ENCODE results near the gene HECTD3. TPM values are rescaled to one million over a fixed set of nuclear protein-coding genes. Genes with fewer than 3 reads are reported as not detected.

HECTD3 gene
- total and polyA plus RNA-seq, 9 of the 15 experiments (the other 6 are each of a cell fraction or from before 2014, with no cell fraction given) = 6.3 to 50.8 (median 18.9) TPM

DNA sequence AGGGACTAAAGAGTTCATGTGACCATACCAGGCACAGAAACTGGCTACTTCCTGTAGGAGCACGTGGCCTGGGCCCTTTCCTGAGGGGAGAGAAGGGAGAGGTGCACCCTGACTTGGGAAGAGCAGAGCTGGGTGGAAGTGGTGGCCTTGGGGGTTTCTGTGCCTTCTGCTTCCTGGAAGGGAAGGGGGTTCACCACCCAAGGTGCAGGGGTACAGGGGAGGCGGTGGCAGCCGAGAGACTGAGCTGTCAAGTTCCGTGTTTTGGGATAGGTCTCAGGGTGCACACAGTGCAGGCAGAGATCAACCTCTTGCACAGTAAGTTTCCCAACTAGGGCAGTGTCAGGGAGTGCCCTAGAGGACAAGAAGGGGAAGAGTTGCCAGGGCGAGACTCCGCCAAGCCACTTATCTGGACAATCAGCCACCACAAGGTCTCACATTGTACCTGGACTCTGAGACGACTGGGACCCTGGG, 10.1 kb downstream of the HECTD3 start (continued):
- TF ChIP-seq ZNF507 (tag; conservative IDR thresholded peaks at IDR 0.05) (no peak), ZNF561 (CRISPR knock-in tag; conservative IDR thresholded peaks at IDR 0.05) (no peak), ZNF408 (CRISPR knock-in tag; IDR thresholded peaks at IDR 0.05; ENCODE audit: low read depth) (no peak), CBX5 (IDR thresholded peaks at IDR 0.05; ENCODE audit: borderline replicate concordance, low read depth) (no peak), ZBTB33 (CRISPR knock-in tag; IDR thresholded peaks at IDR 0.05) (peak; percentile 41; the same call in 1 of the 2 replicates)

- H3K27me3 ChIP-seq (ENCODE audit: control insufficient read depth in 2 of 2, insufficient read depth in 2 of 2, low read length in 2 of 2) = no peaks in the 10 kb centered on the region
- H3K9me3 ChIP-seq (replicated peaks; ENCODE audit: control insufficient read depth, insufficient read depth, low read depth, low read length) = no peaks in the 10 kb centered on the region
- H4K20me1 ChIP-seq (replicated peaks; ENCODE audit: control insufficient read depth, insufficient read depth, low read length) = no peaks in the 10 kb centered on the region
- H3K4me1 ChIP-seq (replicated peaks in 1 of 2; ENCODE audit: control insufficient read depth in 2 of 2, insufficient read depth in 2 of 2, low read length in 2 of 2) = no peaks in the 10 kb centered on the region; a peak in 1 of 5 replicates
- DNase-seq (ENCODE audit: extremely low read depth in 1 of 4, low spot score in 3 of 4) (no peak), FAIRE-seq (no peak), ATAC-seq (no peak)
- intact Hi-C loops (cut with micrococcal nuclease) = no loop called here
- WGBS (ENCODE audit: insufficient coverage, low coverage, missing lambda C conversion rate) = 53% methylated on average over 3 of the region's 3 CpGs
- ChIA-PET POLR2A (interaction anchor here (1.3 to 4.6 kb wide), 4 partner anchors 11 to 180 kb away, joined by 4 to 33 read pairs (median 15); partner anchors contain the start of genes EIF2B3, HECTD3 and UROD), CTCF (ENCODE audit: low intra/inter-chr PET ratio) (no interaction called here)
- H3K27ac ChIP-seq (ENCODE audit: extremely low read depth, low read depth, low read length) = no peak overlapping the region
- no peak overlapping the region for H3K4me2 ChIP-seq (ENCODE audit: insufficient read depth, low read length)
- no peaks in the 10 kb centered on the region for H3K79me2 ChIP-seq (ENCODE audit: control insufficient read depth, insufficient read depth, low read length)
- H3K36me3 ChIP-seq (ENCODE audit: control insufficient read depth, insufficient read depth, low read length) = peaks cover 27% of the 10 kb centered on the region
- in situ Hi-C loops (cut with MboI) = no loop called here
- H2AFZ ChIP-seq (ENCODE audit: low read depth, low read length) = no peak overlapping the region
- no peak overlapping the region for H3K9ac ChIP-seq (ENCODE audit: insufficient read depth in 1 of 2, low read depth in 2 of 2, low read length in 2 of 2)
- no TSS peak for BruUV-seq (replicated peaks)
- no peak overlapping the region for H3K4me3 ChIP-seq
- H3K9me1 ChIP-seq (ENCODE audit: control insufficient read depth, insufficient read depth, low read length) = no peaks in the 10 kb centered on the region
- TF ChIP-seq ZC3H4 (CRISPR knock-in tag; IDR thresholded peaks at IDR 0.05; ENCODE audit: borderline replicate concordance) (no peak), MYBL2 (IDR thresholded peaks at IDR 0.05; ENCODE audit: low read depth) (no peak), MYBL2 (CRISPR knock-in tag; IDR thresholded peaks at IDR 0.05; ENCODE audit: borderline replicate concordance) (no peak), TOE1 (IDR thresholded peaks at IDR 0.05; ENCODE audit: borderline replicate concordance) (no peak), TOE1 (CRISPR knock-in tag; IDR thresholded peaks at IDR 0.05; ENCODE audit: borderline replicate concordance, low read depth) (no peak), PATZ1 (CRISPR knock-in tag; IDR thresholded peaks at IDR 0.05; ENCODE audit: borderline replicate concordance) (no peak), ZNF408 (CRISPR knock-in tag; IDR thresholded peaks at IDR 0.05; ENCODE audit: low read depth) (no peak), IRF2 (CRISPR knock-in tag; IDR thresholded peaks at IDR 0.05) (no peak), RAD21 (CRISPR knock-in tag; conservative IDR thresholded peaks at IDR 0.05 in 1 of 2, IDR thresholded peaks at IDR 0.05 in 1 of 2) (no peak), SMARCA4 (IDR thresholded peaks at IDR 0.05) (no peak), ETS2 (tag; IDR thresholded peaks at IDR 0.05; ENCODE audit: borderline replicate concordance, poor library complexity, severe bottlenecking) (no peak)
Observed at GRCh38 chr1:44999232-44999631, 11.9 kb downstream of the HECTD3 start.
